ENCODE data around the gene HES5. TPM values are rescaled to one million over a fixed set of nuclear protein-coding genes. Genes with fewer than 3 reads are reported as not detected.

HES5 gene
- total RNA-seq, 6 experiments from 2014 or later: 0.28 to 0.57 (median 0.36) TPM; not detected in 1

GRCh38 chr1:2509589-2509988 is 20.5 kb downstream of the HES5 start:
- Mint-ChIP-seq H3K4me1 (ENCODE audit: low read depth) (no peaks in the 10 kb centered on the region), H3K27me3 (ENCODE audit: insufficient read depth) (peaks cover 4% of the 10 kb centered on the region), H3K27ac (no peak overlapping the region), H3K4me3 (no peak overlapping the region), H3K9me3 (no peaks in the 10 kb centered on the region), H3K36me3 (ENCODE audit: low read depth) (peaks cover 5% of the 10 kb centered on the region; the same call in 1 of the 2 replicates)
- no peak for DNase-seq
- TF ChIP-seq CTCF (IDR thresholded peaks at IDR 0.05): no peak

GRCh38 chr1:2508751-2509150 is 21.3 kb downstream of the HES5 start:
- no peak overlapping the region for H3K4me3 Mint-ChIP-seq
- H3K4me1 Mint-ChIP-seq (ENCODE audit: low read depth): no peaks in the 10 kb centered on the region
- H3K27me3 Mint-ChIP-seq (ENCODE audit: insufficient read depth): peaks cover 7% of the 10 kb centered on the region
- H3K9me3 Mint-ChIP-seq: no peaks in the 10 kb centered on the region
- no peak for DNase-seq
- H3K27ac Mint-ChIP-seq: no peak overlapping the region
- TF ChIP-seq CTCF (IDR thresholded peaks at IDR 0.05): no peak
- H3K36me3 Mint-ChIP-seq (ENCODE audit: low read depth): peaks cover 5% of the 10 kb centered on the region; the same call in 1 of the 2 replicates

GRCh38 chr1:2508180-2508579 is 21.9 kb downstream of the HES5 start:
- no peak for DNase-seq
- Mint-ChIP-seq H3K4me3 (no peak overlapping the region), H3K9me3 (no peaks in the 10 kb centered on the region), H3K27me3 (ENCODE audit: insufficient read depth) (peaks cover 7% of the 10 kb centered on the region), H3K36me3 (ENCODE audit: low read depth) (peaks cover 5% of the 10 kb centered on the region; the same call in 1 of the 2 replicates), H3K27ac (no peak overlapping the region), H3K4me1 (ENCODE audit: low read depth) (no peaks in the 10 kb centered on the region)
- TF ChIP-seq CTCF (IDR thresholded peaks at IDR 0.05): no peak

GRCh38 chr1:2507744-2508155 is 22.3 kb downstream of the HES5 start:
- no peak for DNase-seq
- TF ChIP-seq CTCF (IDR thresholded peaks at IDR 0.05): no peak
- H3K9me3 Mint-ChIP-seq: no peaks in the 10 kb centered on the region
- H3K36me3 Mint-ChIP-seq (ENCODE audit: low read depth): peaks cover 5% of the 10 kb centered on the region; the same call in 1 of the 2 replicates
- H3K27me3 Mint-ChIP-seq (ENCODE audit: insufficient read depth): peaks cover 10% of the 10 kb centered on the region
- no peak overlapping the region for H3K27ac Mint-ChIP-seq
- H3K4me1 Mint-ChIP-seq (ENCODE audit: low read depth): no peaks in the 10 kb centered on the region
- no peak overlapping the region for H3K4me3 Mint-ChIP-seq

DNA sequence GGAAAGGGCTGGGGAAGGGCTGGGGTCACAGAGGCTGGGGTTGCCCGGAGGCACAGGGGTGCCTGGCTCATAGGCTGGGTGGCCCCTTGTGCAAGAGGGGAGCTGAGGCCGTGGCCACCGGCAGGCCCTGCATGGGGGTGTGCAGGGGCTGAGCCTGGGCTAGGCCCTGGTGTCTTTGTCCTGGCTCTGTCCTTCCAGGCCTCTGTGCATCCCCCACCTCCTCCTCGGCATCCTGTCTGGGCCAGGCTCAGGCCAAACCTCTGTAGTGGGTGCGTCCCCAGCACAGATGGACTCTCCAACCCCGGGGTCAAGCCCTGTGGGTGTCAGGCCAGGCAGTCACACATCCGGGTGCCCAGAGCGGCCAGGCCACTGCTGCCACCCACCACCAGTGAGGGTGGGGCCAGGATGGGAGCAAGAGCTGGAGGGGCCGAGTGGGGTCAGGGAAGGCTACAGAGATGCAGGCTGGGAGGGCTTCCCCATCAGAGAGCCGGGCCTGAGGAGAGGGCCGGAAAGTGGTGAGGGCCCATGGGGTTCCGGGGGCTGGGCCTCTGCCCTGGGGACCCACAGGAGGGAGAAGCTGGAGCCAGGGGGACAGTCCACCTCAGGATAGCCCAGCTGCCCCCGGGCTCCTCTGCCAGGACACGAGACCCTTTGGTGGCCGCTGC is 23.0 kb downstream of the HES5 start:
- DNase-seq: no peak

More for the DNA sequence above, 23.0 kb downstream of the HES5 start:
- Mint-ChIP-seq H3K36me3 (ENCODE audit: low read depth) (peaks cover 5% of the 10 kb centered on the region; the same call in 1 of the 2 replicates), H3K9me3 (no peaks in the 10 kb centered on the region), H3K4me3 (no peak overlapping the region), H3K27me3 (ENCODE audit: insufficient read depth) (peaks cover 11% of the 10 kb centered on the region), H3K27ac (no peak overlapping the region), H3K4me1 (ENCODE audit: low read depth) (no peaks in the 10 kb centered on the region)
- no peak for TF ChIP-seq CTCF (IDR thresholded peaks at IDR 0.05)
